A549 (cell line): ENCODE results near the gene ALCAM.

Source experiments
- CHD4 ChIP-seq: fragments of 200-600 bp; sonication (generic); IDR thresholded peaks from 2 replicates; pipeline ENCODE4 v1.6.1; 2016; ENCODE audit warnings: antibody characterized with exemption, mild to moderate bottlenecking, borderline replicate concordance
- CTCF ChIP-seq: fragments of >200 bp; sonication (Bioruptor Twin); formaldehyde crosslinking; IDR thresholded peaks from 3 replicates; pipeline ENCODE4 v1.5.1; 2016
- FOSB ChIP-seq: fragments of 250-450 bp; sonication (Bioruptor Pico); IDR thresholded peaks from 2 replicates; pipeline ENCODE4 v1.5.0; 2020; ENCODE audit warnings: mild to moderate bottlenecking, moderate library complexity
- FOXS1 ChIP-seq: fragments of 250-450 bp; sonication (Bioruptor Pico); IDR thresholded peaks from 2 replicates; pipeline ENCODE4 v1.5.0; 2020; ENCODE audit warnings: mild to moderate bottlenecking, moderate library complexity
- NFE2L2 ChIP-seq: fragments of 150-350 bp; conservative IDR thresholded peaks from 2 replicates; pipeline ENCODE4 v1.6.1; 2014; ENCODE audit warnings: low read length
- POLR2A ChIP-seq: IDR thresholded peaks from 2 replicates; pipeline ENCODE4 v1.6.1; 2012; ENCODE audit warnings: mild to moderate bottlenecking, low read length
- RFX5 ChIP-seq: fragments of 450-650 bp; IDR thresholded peaks from 2 replicates; pipeline ENCODE4 v1.7.1; 2014; ENCODE audit warnings: antibody characterized with exemption, mild to moderate bottlenecking, moderate library complexity
- SMC3 ChIP-seq: fragments of >200 bp; sonication (Bioruptor Twin); formaldehyde crosslinking; IDR thresholded peaks from 3 replicates; pipeline ENCODE4 v1.6.1; 2018; ENCODE audit warnings: inconsistent platforms
- USF2 ChIP-seq: fragments of 450-650 bp; IDR thresholded peaks from 2 replicates; pipeline ENCODE4 v1.6.1; 2014; ENCODE audit warnings: antibody characterized with exemption

- no peak for TF ChIP-seq CTCF
- TF ChIP-seq FOXS1 (CRISPR knock-in tag) = no peak
- TF ChIP-seq FOSB (CRISPR knock-in tag) = no peak
- TF ChIP-seq SMC3 = no peak
- no peak for TF ChIP-seq POLR2A
- no peak for TF ChIP-seq NFE2L2
- no peak for TF ChIP-seq RFX5
- TF ChIP-seq CHD4 = no peak
- TF ChIP-seq USF2 = no peak
Measured at GRCh38 chr3:105397974-105398373, 31.3 kb downstream of the ALCAM start.
